Neural cell (in vitro differentiated cells): Measurements from ENCODE around the gene MYOM1.

Source experiments
- CTCF ChIP-seq: fragments of 450-650 bp; IDR thresholded peaks from 2 replicates; pipeline ENCODE4 v1.5.1; 2014; ENCODE audit warnings: antibody characterized with exemption, mild to moderate bottlenecking, moderate library complexity; ENCODE audit not compliant: poor library complexity, severe bottlenecking
- POLR2AphosphoS5 ChIP-seq: IDR thresholded peaks from 2 replicates; pipeline ENCODE4 v1.6.1; 2012
- RAD21 ChIP-seq: fragments of 450-650 bp; conservative IDR thresholded peaks from 2 replicates; pipeline ENCODE4 v1.6.1; 2014; ENCODE audit warnings: antibody characterized with exemption, mild to moderate bottlenecking, moderate library complexity

GRCh38 chr18:3163968-3164367, 55.8 kb downstream of the MYOM1 start:
- no peak for TF ChIP-seq RAD21
- TF ChIP-seq CTCF = no peak
- TF ChIP-seq POLR2AphosphoS5 = no peak
